GM12801 (cell line): ENCODE results near the gene PTAFR.

Experiments
- CTCF ChIP-seq: IDR thresholded peaks from one replicate; pipeline ENCODE4 v1.5.1; 2011; ENCODE audit warnings: control low read depth; ENCODE audit not compliant: insufficient read length; ENCODE audit errors: extremely low read depth

PTAFR gene

GRCh38 chr1:28173151-28173979 is 3.1 kb downstream of the PTAFR start:
- TF ChIP-seq CTCF: no peak

GRCh38 chr1:28172713-28173150 is 3.8 kb downstream of the PTAFR start:
- TF ChIP-seq CTCF: no peak

GRCh38 chr1:28171246-28171645 is 5.2 kb downstream of the PTAFR start:
- TF ChIP-seq CTCF: no peak

- no peak for TF ChIP-seq CTCF
Observed at GRCh38 chr1:28170001-28170596, 6.4 kb downstream of the PTAFR start.

- no peak for TF ChIP-seq CTCF
Observed at GRCh38 chr1:28163496-28164161, 12.9 kb downstream of the PTAFR start.

- no peak for TF ChIP-seq CTCF
Observed at GRCh38 chr1:28162151-28162550, 14.3 kb downstream of the PTAFR start.

GRCh38 chr1:28161751-28162150 is 14.7 kb downstream of the PTAFR start:
- TF ChIP-seq CTCF: no peak
